ENCODE measurements around the gene PLCXD1.

The PLCXD1 gene

DNA sequence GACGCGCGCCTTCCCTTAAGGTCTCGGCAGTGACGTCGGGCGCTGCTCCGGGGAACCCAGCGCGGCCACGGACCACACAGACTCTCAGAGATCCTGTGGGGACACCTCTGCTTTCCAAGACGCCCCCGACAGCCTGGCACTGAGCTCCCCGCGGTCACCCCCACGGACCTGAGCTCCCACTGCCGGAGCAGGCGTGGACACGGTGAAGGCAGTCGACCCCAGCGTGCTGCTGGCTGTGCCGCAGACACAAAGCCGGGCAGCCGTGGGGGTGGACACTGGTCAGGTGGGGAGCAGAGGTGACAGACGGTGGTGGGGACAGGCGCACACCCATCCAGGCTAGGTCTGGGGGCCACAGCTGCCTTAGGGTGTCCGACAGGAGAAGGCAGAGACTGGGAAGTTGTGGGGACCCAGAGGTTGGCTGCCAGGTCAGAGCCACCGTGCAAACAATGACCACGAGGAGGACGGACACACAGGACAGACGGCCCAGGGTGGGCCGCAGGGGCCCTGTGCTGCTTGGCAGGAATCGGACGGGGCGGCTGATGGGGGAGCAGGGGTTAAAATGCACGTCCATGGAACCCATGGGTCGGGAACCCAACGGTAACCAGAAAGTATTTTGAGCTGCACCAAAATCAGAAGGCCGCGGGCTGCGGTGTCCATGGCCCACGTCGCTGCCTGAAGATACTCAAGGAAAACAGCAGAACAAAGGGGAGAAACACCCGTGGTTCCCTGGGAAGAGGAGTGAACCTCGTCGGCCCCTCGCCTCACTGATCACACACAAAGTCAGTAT lies 54.0 kb downstream of the PLCXD1 start:
- no peak for DNase-seq (ENCODE audit: low spot score)

DNA sequence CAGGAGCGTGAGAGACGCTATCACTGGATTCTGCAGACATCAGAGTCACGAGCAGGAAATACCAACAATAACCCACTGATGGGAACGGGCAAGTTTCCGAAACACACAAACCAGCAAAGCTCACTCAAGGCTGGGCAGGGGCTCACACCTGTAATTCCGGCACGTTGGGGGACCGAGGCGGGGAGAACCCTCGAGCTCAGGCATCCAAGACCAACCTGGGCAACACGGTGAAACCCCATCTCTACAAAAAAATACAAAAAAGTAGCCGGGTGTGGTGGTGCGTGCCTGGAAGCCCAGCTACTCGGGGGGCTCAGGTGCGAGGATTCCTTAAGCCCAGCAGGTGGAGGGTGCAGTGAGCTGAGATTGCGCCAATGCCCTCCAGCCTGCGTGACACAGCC lies 54.6 kb downstream of the PLCXD1 start:
- no peak for DNase-seq (ENCODE audit: low spot score)

DNA sequence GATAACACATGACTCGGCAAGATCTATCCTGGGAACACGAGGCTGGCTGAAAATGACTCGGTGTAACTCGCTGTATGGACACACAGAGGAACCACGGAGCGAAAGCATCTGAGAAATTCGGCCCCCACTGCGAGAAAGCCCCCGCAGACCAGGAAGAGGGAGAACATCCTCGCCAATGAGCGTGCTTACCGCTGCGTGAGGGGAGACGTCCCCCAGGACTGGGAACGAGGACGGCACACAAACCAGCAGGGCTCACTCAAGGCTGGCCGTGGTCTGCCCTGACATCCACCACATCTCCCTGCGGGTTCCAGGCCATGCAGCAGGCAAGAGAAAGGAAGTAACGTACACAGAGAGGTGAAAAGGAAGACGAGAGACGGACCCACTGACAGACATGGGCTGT lies 55.0 kb downstream of the PLCXD1 start:
- no peak for DNase-seq (ENCODE audit: low spot score)

DNA sequence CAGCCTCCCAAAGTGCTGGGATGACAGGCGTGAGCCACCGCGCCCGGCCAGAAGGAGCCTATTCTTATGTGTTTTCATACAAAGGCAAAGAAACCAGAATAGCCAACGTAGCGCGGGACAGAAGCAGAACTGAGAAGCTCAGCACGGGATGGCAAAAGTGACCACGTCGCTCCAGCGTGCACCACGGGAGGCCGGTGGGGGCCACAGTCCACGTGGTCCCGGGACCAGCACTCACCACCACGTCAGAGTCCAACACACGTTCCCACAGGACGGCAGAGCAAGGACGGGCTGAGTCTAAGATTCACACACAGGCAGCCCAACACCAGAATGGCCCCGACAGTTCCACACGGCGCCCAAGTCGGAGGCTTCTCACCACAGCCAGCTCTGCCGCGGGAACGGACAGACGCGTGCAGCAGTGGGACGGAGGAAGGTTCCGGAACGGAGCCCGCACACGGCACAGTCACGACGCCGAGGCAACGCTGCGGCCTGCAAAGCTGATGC lies 56.2 kb downstream of the PLCXD1 start:
- DNase-seq (ENCODE audit: low spot score) = no peak

DNA sequence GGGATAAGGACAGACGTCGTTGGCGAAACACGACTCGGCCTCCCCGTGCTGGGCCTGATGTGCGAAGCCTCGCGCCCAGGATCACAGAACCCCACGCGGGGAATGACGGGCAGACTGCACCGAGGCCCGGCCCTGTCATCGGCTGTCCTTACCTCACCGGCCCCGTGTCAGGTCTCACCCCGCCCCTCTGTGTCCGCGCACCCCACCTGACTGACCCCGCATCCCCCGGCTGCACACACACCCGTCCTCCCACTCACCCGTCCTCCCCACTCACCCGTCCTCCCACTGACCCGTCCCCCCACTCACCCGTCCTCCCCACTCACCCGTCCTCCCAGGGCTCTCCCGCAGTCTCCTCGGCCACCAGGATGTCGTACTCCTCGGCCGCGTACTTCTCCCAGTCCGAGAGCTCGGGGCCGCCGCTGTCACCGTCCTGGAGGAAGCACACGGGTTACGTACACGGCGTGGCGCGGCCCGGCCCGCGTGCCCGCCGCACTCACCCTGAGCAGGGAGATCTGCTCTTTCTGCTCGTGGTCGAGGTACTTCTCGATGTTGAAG lies 57.2 kb downstream of the PLCXD1 start:
- no peak for DNase-seq (ENCODE audit: low spot score)

DNA sequence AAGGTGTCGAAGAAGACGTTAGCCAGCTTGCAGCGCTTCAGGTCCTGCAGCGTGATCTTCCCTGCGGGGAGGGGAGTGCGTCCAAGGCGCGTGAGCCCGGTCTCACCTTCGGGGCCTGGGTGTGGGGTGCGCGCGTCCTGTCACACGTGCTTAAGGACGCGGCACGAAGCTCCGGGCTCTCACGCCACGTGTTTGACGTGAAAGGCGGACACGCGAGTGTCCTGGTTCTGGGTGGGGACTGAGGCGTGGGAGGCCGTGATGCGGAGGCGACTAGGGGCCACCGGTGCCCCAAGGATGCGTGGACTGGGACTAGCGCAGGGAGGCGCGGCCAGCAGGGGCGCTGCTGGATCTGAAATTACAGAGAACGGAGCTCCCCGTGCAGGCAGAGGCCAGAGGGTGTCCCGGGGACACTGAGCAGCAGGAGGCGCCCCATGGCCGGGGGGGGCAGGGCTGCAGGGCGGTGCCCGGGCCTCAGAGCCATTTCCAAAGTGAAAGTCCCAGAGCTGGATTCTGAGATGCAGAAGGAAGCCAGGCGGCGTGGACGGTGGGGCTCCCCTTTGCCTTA lies 57.7 kb downstream of the PLCXD1 start:
- DNase-seq (ENCODE audit: low spot score) = no peak

DNA sequence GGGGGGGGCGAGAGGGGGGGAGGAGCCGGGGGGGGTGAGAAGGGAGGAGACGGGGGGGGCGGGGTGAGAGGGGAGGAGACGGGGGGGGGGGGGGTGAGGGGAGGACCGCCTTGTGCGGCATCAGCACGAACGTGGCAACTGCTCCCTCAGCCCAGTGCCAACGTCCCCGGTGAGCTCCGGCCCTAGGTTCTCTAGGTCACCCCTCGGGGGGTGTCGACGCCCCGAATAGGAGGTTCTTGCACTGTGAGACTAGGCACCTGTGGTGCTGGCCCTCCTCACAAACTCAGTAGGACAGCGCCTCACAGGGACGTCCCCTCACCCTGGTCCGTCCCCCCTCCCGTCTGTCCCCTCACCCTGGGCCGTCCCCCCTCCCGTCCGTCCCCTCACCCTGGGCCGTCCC lies 58.9 kb downstream of the PLCXD1 start:
- no peak for DNase-seq (ENCODE audit: low spot score)

DNA sequence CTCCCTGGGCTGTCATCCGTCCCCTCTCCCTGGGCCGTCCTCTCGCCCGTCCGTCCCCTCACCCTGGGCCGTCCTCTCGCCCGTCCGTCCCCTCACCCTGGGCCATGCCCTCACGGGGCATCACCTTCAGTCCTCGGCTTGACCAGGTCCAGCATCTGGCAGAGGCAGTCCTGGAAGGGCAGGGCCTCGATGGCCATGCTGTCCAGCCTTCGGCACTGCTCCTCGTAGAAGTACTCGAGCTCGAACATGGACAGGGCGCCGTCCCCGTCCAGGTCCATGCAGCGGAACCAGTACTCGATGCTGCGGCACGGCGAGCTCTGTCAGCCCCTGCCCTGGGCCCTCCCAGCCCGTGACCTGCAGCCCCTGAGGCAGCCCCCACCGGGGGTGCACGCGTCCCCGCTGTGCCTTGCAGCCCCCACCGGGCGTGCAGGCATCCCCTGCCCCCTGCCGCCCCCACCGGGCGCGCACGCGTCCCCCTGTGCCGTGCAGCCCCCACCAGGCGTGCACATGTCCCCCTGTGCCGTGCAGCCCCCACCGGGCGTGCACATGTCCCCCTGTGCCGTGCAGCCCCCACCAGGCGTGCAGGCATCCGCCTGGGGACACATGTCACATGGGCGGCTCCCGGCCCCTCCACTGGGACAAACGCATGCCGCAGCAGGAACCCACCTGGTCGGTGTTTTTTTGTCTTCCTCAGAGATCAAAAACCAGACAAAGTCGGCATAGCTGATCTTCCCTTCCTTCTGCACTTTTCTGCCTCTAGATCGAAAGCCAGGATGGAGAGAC lies 59.7 kb downstream of the PLCXD1 start:
- DNase-seq (ENCODE audit: low spot score) = no peak

DNA sequence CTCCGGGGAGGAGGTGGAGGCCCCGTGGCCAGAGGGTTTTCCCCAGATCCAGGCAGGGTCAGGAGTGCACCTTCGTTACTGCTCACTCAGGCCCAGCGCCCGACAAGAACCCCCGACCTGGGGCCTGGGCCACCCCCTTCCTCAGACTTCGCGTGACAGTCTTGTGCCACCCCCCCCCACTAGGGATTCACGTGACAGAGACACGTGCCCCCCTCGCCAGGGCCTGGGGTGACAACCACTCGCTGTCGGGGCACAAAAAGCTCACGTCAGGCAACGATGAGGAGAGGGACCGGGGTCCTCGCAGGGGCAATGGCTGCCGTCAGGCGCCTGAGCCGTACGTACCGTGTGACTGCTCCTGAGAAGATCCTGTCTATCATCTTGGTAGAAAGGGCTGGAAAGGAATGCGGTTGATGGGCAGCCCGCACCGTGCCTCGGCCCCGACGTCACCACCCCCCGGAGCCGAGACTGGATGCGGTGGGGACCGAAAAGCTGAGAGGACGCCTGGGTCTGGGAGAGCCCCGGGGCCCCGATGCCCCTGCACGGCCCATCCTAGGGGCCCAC lies 60.4 kb downstream of the PLCXD1 start:
- no peak for DNase-seq (ENCODE audit: low spot score)

DNA sequence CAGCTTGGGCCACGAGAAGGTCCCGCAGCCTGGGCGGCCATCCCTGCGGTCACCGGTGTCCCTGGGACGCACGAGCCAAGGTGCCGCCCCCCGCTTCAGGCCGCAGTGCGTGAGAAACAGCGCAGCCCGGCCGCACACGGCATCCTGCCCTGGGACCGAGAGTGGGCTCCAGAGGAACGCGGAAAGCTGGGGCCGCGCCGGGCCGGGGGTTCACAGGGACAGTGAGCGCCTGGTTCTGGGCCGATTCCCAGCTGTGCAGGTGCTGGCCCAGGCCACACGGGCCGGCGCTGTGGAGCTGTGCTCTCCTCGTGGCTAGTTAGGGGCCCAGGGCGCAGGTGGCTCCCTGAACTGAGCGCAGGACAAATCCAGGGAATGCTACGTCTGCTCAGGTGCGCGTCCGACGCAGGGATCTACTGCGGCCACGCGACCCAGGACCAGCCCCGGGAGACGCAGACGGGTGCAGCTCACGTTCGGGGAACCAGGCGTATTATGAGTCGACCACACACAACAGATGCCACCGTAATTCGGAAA lies 63.3 kb downstream of the PLCXD1 start:
- DNase-seq (ENCODE audit: low spot score) = no peak

DNA sequence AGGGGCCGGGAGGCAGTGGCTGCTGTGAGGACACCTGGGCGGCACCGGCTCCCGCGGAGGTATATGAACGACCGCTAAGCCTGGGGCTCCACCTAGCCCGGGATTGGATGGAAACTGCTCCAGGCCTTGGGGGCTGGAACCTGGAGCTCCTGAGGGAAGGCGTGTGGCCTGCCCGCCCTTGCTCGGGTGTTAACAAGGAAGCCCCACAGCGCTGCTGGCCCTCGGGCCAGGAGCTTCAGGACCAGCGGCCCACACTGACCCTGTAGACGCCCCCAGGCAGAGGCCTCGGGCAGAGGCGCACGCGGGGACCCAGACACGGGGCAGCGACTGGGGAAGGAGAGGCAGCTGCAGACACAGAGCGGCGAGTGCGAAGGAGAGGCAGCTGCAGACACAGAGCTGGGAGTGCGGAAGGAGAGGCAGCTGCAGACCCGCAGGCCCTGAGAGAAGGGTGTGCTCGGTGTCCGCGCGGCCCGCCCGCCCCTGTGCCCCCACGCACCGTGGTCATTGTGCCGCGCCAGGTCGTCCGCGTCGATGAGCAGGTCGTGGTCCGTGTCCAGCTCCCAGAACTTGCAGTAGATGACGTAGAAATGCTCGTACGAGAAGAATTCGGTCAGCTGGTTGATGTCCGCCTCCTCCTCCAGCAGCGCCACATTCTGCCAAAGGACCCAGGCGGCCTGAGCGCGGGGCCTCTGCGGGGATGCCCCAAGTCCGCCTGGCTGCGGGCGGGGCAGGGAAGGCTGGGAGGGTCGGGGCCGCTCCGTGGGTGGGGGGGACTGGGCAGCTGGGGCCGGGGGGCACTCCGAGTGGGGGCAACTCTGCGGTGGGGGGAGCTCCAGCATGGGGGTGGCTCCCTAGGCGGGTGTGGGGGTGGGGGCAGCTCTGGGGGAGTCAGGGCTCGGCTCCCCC lies 64.1 kb downstream of the PLCXD1 start:
- no peak for DNase-seq (ENCODE audit: low spot score)

DNA sequence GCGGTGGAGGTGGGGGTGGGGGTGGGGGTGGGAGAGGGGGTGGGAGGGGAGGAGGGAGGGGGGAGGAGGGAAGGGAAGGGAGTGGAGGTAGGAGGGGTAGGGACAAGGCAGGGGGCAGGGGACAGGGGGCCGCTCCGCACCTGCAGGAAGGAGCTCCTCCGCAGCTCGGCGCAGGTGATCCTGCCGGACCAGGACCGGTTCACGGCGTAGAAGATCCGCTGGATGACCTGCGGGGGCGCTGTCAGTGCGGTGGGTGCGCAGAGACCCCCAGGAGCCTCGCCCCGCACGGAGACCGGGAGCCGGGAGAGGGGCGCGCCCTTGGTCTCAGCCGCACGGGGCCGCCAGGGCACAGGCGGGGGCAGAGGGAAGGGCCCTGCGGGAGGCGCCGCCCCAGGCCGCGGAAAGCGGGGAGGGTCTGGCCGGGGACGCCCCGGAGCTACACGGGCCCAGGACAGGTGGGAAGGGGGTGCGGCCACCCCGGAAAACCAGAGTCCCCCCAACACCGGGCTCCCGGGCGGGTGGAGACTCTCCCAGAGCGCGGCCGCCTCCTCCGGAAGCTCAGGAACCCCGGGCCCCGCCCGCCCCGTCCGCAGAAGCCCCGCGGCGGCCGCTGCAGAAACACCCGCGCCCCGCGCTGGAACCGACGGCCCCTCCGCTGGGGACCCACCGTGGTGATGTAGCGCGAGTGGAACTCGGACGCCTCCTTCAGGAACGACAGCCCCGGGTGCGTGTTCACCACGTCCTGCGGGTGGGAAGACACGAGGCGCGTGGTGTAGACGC lies 65.0 kb downstream of the PLCXD1 start:
- DNase-seq (ENCODE audit: low spot score) = no peak

DNA sequence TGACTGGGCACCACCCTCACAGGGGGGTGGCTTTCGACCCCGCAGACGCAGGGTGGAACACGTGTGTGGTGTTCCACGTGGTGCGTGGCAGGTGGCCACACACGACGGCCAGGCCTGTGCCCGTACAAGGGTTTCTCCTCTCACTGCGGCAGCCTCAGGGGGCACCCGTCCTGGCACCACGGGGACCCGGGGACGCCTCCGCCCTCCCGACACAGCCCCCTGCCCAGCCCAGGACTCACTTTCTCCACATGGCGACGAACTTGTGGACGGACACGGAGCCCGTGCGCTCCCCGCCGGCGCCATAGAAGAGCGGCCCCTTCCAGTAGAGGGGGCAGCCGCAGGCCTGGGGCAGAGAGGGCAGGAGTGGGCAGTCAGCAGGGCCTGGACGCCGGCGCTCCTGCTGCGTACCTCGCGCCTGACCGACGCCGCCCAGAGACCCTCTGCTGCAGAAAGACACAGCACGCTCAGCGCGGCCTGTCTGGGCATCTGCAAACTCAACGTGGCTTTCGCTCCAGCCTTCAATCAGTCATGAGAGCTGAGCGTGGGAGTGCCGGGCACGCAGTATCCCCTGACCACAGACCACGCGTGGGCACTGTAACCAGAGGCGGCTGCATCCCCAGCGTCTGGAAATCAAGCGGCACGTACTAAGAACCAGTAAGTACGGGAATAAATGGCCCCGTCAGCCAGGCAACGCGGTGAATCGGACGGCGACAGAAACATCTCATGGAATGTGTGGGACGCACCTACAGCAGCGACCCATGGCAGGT lies 66.4 kb downstream of the PLCXD1 start:
- no peak for DNase-seq (ENCODE audit: low spot score)

DNA sequence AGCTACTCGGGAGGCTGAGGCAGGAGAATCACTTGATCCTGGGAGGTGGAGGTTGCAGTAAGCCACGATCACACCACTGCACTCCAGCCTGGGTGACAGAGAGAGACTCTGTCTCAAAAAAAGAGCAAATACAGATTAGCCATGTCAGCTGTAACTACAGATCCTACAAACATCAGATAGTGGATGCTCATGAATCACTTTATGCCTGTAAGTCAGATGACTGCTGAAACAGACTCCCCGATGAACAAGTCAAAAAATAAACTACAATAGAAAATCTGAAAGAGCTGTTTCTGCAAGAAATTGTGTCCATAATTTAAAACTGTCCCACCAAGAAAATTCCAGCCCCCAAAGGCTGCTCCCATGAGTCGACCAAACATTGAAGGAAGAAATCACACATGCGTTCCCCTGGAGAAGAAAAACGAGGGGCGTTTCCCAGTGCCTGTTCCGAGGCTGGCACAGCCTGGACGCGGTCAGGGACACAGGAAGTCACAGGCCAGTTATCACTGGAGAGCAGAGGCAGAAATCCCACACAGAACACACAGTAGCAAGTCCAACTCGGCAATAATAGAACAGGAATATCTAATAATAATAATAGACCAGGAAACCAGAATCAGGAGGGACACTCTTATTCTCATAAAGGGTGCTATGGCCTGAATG lies 67.4 kb downstream of the PLCXD1 start:
- peak; percentile 43 for DNase-seq (ENCODE audit: low spot score)

DNA sequence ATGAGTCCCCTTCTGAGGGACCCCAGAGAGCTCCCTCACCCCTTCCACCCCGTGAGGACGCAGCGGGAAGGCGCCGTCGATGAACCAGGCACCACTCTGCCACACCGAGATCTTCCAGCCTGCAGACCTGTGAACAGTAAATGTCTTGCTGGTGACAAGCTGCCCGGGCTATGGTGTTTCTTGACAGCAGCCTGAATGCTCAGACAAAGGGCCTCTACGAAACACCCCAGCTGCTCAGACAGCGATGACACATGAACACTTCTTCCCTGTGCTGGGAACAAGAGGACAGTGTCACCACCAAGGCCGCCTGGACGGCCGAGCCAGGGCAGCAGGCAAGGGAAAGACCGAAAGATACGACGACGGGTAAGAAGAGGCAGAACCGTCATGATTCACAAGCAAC lies 68.0 kb downstream of the PLCXD1 start:
- DNase-seq (ENCODE audit: low spot score) = peak; percentile 92

DNA sequence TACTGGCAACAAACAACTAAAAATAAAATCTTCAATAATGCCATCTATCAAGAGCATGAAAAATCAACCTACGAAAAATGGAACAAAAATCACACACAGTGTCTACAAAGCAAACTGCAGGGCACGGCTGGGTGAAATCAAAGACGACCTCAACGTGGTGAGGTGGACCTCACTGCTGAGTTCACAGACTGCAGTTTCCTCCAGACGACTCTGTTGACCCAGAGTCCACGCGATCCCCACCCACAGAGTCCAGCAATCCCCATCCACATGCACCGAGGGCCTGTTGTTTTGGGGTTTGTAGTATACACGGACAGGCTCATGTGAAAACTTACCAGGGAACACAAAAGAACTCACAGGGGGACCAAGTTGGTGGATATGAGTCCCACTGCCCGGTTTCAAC lies 68.5 kb downstream of the PLCXD1 start:
- no peak for DNase-seq (ENCODE audit: low spot score)

DNA sequence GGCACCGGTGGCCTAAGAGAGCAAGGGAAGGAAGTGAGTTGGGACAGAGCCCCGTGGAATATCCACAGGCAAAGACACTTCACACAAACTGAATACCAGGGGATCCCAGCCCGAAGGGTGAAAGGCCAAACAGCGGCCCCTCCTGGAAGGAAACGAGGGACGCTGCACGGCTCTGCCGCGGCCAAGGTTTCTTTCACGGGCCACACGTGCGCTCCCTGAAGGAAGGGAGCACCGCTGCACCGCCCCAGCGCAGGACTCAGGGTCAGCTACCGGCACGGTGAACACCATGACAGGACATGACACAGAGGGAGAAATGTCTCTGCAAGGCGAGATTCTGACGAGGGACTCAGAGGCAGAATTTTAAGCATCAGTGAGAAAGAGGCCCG lies 69.0 kb downstream of the PLCXD1 start:
- DNase-seq (ENCODE audit: low spot score) = peak; percentile 4

DNA sequence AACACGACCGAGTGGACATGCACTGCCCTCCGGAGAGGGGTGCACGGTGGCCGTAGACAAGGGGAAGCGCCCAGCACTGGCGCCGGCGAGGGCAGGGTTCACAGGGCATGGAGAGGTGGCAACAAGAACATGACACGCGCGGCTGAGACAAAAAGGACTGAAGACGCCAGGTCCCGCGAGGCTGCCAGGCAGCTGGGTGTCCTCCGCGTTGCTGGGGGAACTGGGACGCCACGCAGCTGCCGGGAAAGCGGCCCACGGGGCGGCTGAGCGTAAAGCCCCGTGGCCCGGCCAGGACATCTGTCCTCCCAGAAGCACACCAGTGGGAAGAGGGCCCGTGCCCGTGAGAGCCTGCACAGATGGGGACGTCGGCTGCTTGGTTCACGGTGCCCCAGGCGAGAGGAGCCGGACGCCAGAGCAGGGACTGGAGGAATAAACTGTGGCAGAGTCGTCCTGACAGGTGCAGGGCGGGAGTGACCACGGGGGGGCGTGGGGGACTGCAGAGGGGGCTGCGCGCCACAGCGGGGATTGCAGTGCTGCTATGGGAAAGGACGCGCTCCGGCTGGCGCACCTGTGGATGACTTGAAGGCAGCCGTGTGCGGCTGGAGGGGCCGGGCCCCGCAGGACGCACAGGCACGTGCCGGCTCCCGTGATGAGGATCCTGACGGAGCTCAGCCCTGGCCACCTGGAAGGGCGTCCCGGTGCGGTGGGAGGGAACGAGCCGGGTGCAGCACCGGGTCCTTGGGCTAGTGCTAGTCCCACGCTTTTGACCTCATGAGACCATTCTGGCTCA lies 69.5 kb downstream of the PLCXD1 start:
- DNase-seq (ENCODE audit: low spot score) = peak; percentile 64

Data from globus pallidus (tissue), 1 donor.